ENCODE results near the gene ATG2A. TPM values are rescaled to one million over a fixed set of nuclear protein-coding genes. Genes with fewer than 3 reads are reported as not detected.

Gene ATG2A
- total RNA-seq, 1 donor from 2014 or later, result 21.4 TPM

DNA sequence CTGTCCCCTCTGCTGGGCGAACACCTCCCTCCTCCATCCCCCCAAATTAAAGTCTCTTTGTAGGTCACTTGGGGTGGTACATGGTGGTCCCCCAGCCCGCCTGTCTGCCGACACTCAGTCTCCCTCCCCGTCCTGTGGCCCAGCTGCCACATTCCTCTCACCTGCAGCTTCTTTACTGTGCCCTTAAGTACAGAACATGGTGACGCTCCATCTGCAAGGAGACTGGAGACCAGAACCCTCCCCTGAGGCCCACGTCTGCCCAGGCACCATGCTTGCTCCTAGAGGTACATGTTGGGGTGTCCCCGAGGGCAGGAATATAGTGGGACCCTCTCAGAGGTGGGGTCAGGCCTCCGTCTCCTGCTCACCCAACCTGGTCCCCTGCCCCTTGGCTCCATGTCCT, 33.0 kb downstream of the ATG2A start:
- Histone ChIP-seq H3K4me3 (ENCODE audit: insufficient read depth, low read depth, low read length) (no peak overlapping the region), H3K9me3 (ENCODE audit: insufficient read depth, low read depth, low read length) (no peaks in the 10 kb centered on the region), H3K36me3 (ENCODE audit: insufficient read depth, low read length) (no peaks in the 10 kb centered on the region), H2AFZ (ENCODE audit: low read depth, low read length) (no peak overlapping the region), H3K4me2 (ENCODE audit: low read length) (no peak overlapping the region), H3K9ac (ENCODE audit: low read length) (no peak overlapping the region), H3K27me3 (ENCODE audit: insufficient read depth, low read length) (no peaks in the 10 kb centered on the region), H3K4me1 (ENCODE audit: insufficient read depth, low read length) (peaks cover 10% of the 10 kb centered on the region), H3K27ac (ENCODE audit: low read depth, low read length) (no peak overlapping the region), H3K79me2 (ENCODE audit: insufficient read depth, low read length) (no peaks in the 10 kb centered on the region), H4K20me1 (ENCODE audit: insufficient read depth, low read length) (no peaks in the 10 kb centered on the region)
- Mint-ChIP-seq H3K27me3 (ENCODE audit: low read depth, unreplicated experiment) (peaks cover 5% of the 10 kb centered on the region), H3K27ac (ENCODE audit: unreplicated experiment) (peak overlapping the region; percentile 20), H3K9me3 (ENCODE audit: unreplicated experiment) (no peaks in the 10 kb centered on the region), H3K4me3 (ENCODE audit: unreplicated experiment) (no peak overlapping the region), H3K36me3 (ENCODE audit: low read depth, unreplicated experiment) (no peaks in the 10 kb centered on the region), H3K4me1 (ENCODE audit: low read depth, unreplicated experiment) (peaks cover 16% of the 10 kb centered on the region)
- TF ChIP-seq, protein P1, sequence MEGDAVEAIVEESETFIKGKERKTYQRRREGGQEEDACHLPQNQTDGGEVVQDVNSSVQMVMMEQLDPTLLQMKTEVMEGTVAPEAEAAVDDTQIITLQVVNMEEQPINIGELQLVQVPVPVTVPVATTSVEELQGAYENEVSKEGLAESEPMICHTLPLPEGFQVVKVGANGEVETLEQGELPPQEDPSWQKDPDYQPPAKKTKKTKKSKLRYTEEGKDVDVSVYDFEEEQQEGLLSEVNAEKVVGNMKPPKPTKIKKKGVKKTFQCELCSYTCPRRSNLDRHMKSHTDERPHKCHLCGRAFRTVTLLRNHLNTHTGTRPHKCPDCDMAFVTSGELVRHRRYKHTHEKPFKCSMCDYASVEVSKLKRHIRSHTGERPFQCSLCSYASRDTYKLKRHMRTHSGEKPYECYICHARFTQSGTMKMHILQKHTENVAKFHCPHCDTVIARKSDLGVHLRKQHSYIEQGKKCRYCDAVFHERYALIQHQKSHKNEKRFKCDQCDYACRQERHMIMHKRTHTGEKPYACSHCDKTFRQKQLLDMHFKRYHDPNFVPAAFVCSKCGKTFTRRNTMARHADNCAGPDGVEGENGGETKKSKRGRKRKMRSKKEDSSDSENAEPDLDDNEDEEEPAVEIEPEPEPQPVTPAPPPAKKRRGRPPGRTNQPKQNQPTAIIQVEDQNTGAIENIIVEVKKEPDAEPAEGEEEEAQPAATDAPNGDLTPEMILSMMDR (IDR thresholded peaks at IDR 0.05; ENCODE audit: insufficient read depth, low read depth, low read length), result no peak
- no peak for TF ChIP-seq EZH2 (IDR thresholded peaks at IDR 0.05; ENCODE audit: insufficient read depth, low read length)
- FAIRE-seq (no peak), DNase-seq (ENCODE audit: low read depth) (no peak)

DNA sequence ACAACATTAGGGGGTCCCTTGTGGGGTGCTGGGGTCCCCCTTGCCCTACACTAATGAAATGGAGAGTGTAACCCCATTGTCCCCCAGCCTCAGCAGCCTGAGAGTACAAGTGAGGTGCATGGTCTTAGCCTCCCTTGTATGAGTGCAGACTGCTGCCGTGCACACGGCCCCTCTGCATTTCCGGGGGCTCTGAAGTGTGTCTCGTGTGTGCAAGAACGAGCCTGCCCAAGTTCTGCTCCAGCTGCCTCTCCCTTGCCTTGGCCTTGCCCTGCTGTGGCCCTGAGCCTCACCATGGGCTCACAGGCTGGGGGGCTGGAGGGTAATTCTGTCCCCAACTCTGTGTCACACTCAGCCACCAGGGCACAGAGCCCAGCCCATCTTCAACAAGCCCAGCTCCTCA, 33.4 kb downstream of the ATG2A start:
- H3K4me1 Mint-ChIP-seq (ENCODE audit: low read depth, unreplicated experiment), result peaks cover 13% of the 10 kb centered on the region
- Histone ChIP-seq H3K4me2 (ENCODE audit: low read length) (no peak overlapping the region), H3K27ac (ENCODE audit: low read depth, low read length) (no peak overlapping the region), H3K36me3 (ENCODE audit: insufficient read depth, low read length) (no peaks in the 10 kb centered on the region), H3K9me3 (ENCODE audit: insufficient read depth, low read depth, low read length) (no peaks in the 10 kb centered on the region), H3K4me3 (ENCODE audit: insufficient read depth, low read depth, low read length) (no peak overlapping the region), H4K20me1 (ENCODE audit: insufficient read depth, low read length) (no peaks in the 10 kb centered on the region), H2AFZ (ENCODE audit: low read depth, low read length) (no peak overlapping the region), H3K27me3 (ENCODE audit: insufficient read depth, low read length) (no peaks in the 10 kb centered on the region), H3K9ac (ENCODE audit: low read length) (no peak overlapping the region), H3K4me1 (ENCODE audit: insufficient read depth, low read length) (peaks cover 10% of the 10 kb centered on the region), H3K79me2 (ENCODE audit: insufficient read depth, low read length) (no peaks in the 10 kb centered on the region)
- TF ChIP-seq, protein P1 (IDR thresholded peaks at IDR 0.05; ENCODE audit: insufficient read depth, low read depth, low read length), result no peak
- TF ChIP-seq EZH2 (IDR thresholded peaks at IDR 0.05; ENCODE audit: insufficient read depth, low read length), result no peak
- H3K27me3 Mint-ChIP-seq (ENCODE audit: low read depth, unreplicated experiment), result peaks cover 5% of the 10 kb centered on the region
- no peak overlapping the region for H3K27ac Mint-ChIP-seq (ENCODE audit: unreplicated experiment)
- no peaks in the 10 kb centered on the region for H3K36me3 Mint-ChIP-seq (ENCODE audit: low read depth, unreplicated experiment)
- H3K9me3 Mint-ChIP-seq (ENCODE audit: unreplicated experiment), result no peaks in the 10 kb centered on the region
- FAIRE-seq, result no peak
- H3K4me3 Mint-ChIP-seq (ENCODE audit: unreplicated experiment), result no peak overlapping the region
- DNase-seq (ENCODE audit: low read depth), result no peak

DNA sequence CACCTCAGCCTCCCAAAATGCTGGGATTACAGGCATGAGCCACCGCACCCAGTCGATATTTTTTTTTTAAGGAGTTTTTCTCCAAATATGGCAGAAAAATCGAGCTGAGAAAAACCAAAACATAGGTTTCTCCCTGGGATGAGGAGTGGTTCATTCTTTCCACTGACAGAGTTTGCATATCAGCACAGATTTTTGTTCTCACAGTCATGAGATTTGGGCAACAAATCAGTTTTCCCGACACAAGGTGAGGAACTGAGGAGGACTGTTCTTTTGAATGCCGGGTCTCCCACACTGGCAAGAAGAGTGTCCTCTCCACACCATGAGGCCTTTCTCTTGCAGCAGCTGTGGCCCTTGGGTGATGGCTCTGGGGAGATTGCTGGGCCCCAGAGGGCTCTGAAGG, 34.8 kb downstream of the ATG2A start:
- Histone ChIP-seq H3K9ac (ENCODE audit: low read length) (no peak overlapping the region), H2AFZ (ENCODE audit: low read depth, low read length) (no peak overlapping the region), H3K27me3 (ENCODE audit: insufficient read depth, low read length) (no peaks in the 10 kb centered on the region), H3K36me3 (ENCODE audit: insufficient read depth, low read length) (no peaks in the 10 kb centered on the region), H3K9me3 (ENCODE audit: insufficient read depth, low read depth, low read length) (no peaks in the 10 kb centered on the region), H3K4me3 (ENCODE audit: insufficient read depth, low read depth, low read length) (no peak overlapping the region), H3K4me1 (ENCODE audit: insufficient read depth, low read length) (peaks cover 5% of the 10 kb centered on the region), H4K20me1 (ENCODE audit: insufficient read depth, low read length) (peaks cover 10% of the 10 kb centered on the region), H3K79me2 (ENCODE audit: insufficient read depth, low read length) (peaks cover 11% of the 10 kb centered on the region), H3K4me2 (ENCODE audit: low read length) (no peak overlapping the region), H3K27ac (ENCODE audit: low read depth, low read length) (no peak overlapping the region)
- Mint-ChIP-seq H3K36me3 (ENCODE audit: low read depth, unreplicated experiment) (no peaks in the 10 kb centered on the region), H3K27ac (ENCODE audit: unreplicated experiment) (no peak overlapping the region), H3K4me1 (ENCODE audit: low read depth, unreplicated experiment) (peaks cover 8% of the 10 kb centered on the region), H3K4me3 (ENCODE audit: unreplicated experiment) (no peak overlapping the region), H3K27me3 (ENCODE audit: low read depth, unreplicated experiment) (peaks cover 5% of the 10 kb centered on the region), H3K9me3 (ENCODE audit: unreplicated experiment) (no peaks in the 10 kb centered on the region)
- DNase-seq (ENCODE audit: low read depth), result no peak
- TF ChIP-seq, protein P1 (IDR thresholded peaks at IDR 0.05; ENCODE audit: insufficient read depth, low read depth, low read length), result no peak
- no peak for TF ChIP-seq EZH2 (IDR thresholded peaks at IDR 0.05; ENCODE audit: insufficient read depth, low read length)
- no peak for FAIRE-seq

All from astrocyte (in vitro differentiated cells and primary cell).